NCI-H510A (cell line): ENCODE measurements around the gene UBL5.
A peak's percentile ranks its signal among the peaks of the same experiment; 100 is the strongest.
"Not testable (repeated sequence)": the region's sequence is repeated elsewhere in the genome, so short reads cannot be mapped to it uniquely, and the experiment has no call there.

Source experiments
- DNase-seq: peaks from one replicate; lab custom pipeline; 2025; lab: John Stamatoyannopoulos, UW

UBL5 gene

GRCh38 chr19:9827289-9828238, at the start of gene UBL5:
Gene UBL5, plus strand, starts transcription at chr19:9827918. Its CDS starts 420 bp downstream, at chr19:9828338.
- peak; percentile 90 for DNase-seq

GRCh38 chr19:9782338-9782737, 45.4 kb upstream of the UBL5 start:
- DNase-seq, result no peak

- not testable (repeated sequence) for DNase-seq
Observed at GRCh38 chr19:9784163-9784496, 43.6 kb upstream of the UBL5 start.

- peak; percentile 99 for DNase-seq
Observed at GRCh38 chr19:9785367-9786331, 42.1 kb upstream of the UBL5 start.

- no peak for DNase-seq
Observed at GRCh38 chr19:9786342-9786741, 41.4 kb upstream of the UBL5 start.

- DNase-seq, result no peak
Observed at GRCh38 chr19:9786819-9787218, 40.9 kb upstream of the UBL5 start.

- DNase-seq, result not testable (repeated sequence)
Observed at GRCh38 chr19:9788604-9789003, 39.1 kb upstream of the UBL5 start.

- DNase-seq, result no peak
Observed at GRCh38 chr19:9789066-9789465, 38.7 kb upstream of the UBL5 start.

- not testable (repeated sequence) for DNase-seq
Observed at GRCh38 chr19:9789579-9789978, 38.1 kb upstream of the UBL5 start.

- DNase-seq, result not testable (repeated sequence)
Observed at GRCh38 chr19:9791073-9791367, 36.7 kb upstream of the UBL5 start.

- DNase-seq, result peak; percentile 98
Observed at GRCh38 chr19:9791552-9792205, 36.0 kb upstream of the UBL5 start.

GRCh38 chr19:9792206-9793070, 35.3 kb upstream of the UBL5 start:
- DNase-seq, result peak; percentile 95

GRCh38 chr19:9793071-9793591, 34.6 kb upstream of the UBL5 start:
- peak; percentile 52 for DNase-seq

- peak; percentile 66 for DNase-seq
Observed at GRCh38 chr19:9796113-9796773, 31.5 kb upstream of the UBL5 start.

- DNase-seq, result no peak
Observed at GRCh38 chr19:9797871-9798270, 29.8 kb upstream of the UBL5 start.

GRCh38 chr19:9799162-9799561, 28.6 kb upstream of the UBL5 start:
- DNase-seq, result no peak

GRCh38 chr19:9801976-9802375, 25.7 kb upstream of the UBL5 start:
- DNase-seq, result no peak

GRCh38 chr19:9806803-9807202, 20.9 kb upstream of the UBL5 start:
- DNase-seq, result no peak

GRCh38 chr19:9808855-9809824, 18.6 kb upstream of the UBL5 start:
- no peak for DNase-seq
